SHP77 treated with DMSO at 0.1 percent for 48 hours (cell line): ENCODE data around the gene AASS.

Source experiments
- DNase-seq: peaks from one replicate; lab custom pipeline; 2025; lab: John Stamatoyannopoulos, UW

The AASS gene

GRCh38 chr7:122118757-122119156, 25.3 kb downstream of the AASS start:
- no peak for DNase-seq

- no peak for DNase-seq
These were observed 41.0 kb downstream of the AASS start for GRCh38 chr7:122103064-122103463.

- DNase-seq: no peak
These were observed 44.0 kb downstream of the AASS start for GRCh38 chr7:122100021-122100420.

- no peak for DNase-seq
These were observed 48.4 kb downstream of the AASS start for GRCh38 chr7:122095642-122096041.

GRCh38 chr7:122094549-122094948, 49.5 kb downstream of the AASS start:
- no peak for DNase-seq

- peak; percentile 39 for DNase-seq
These were observed 50.9 kb downstream of the AASS start for GRCh38 chr7:122092964-122093797.

GRCh38 chr7:122082670-122083069, 61.4 kb downstream of the AASS start:
- DNase-seq: no peak

- DNase-seq: no peak
These were observed 61.9 kb downstream of the AASS start for GRCh38 chr7:122082160-122082559.

GRCh38 chr7:122073635-122074034, 70.4 kb downstream of the AASS start:
- DNase-seq: no peak

GRCh38 chr7:122072924-122073599, 71.0 kb downstream of the AASS start:
- DNase-seq: no peak

- DNase-seq: no peak
These were observed 71.8 kb downstream of the AASS start for GRCh38 chr7:122072272-122072671.

- no peak for DNase-seq
These were observed 73.2 kb downstream of the AASS start for GRCh38 chr7:122070834-122071233.

GRCh38 chr7:122070062-122070461, 74.0 kb downstream of the AASS start:
- no peak for DNase-seq

GRCh38 chr7:122068999-122069398, 75.0 kb downstream of the AASS start:
- no peak for DNase-seq

- no peak for DNase-seq
These were observed 76.0 kb downstream of the AASS start for GRCh38 chr7:122068046-122068445.

- no peak for DNase-seq
These were observed 77.0 kb downstream of the AASS start for GRCh38 chr7:122067077-122067476.

GRCh38 chr7:122064971-122065370, 79.1 kb downstream of the AASS start:
- no peak for DNase-seq

GRCh38 chr7:122063146-122063545, 80.9 kb downstream of the AASS start:
- no peak for DNase-seq

GRCh38 chr7:122059542-122059941, 84.5 kb downstream of the AASS start:
- DNase-seq: no peak

- no peak for DNase-seq
These were observed 87.1 kb downstream of the AASS start for GRCh38 chr7:122056977-122057376.

GRCh38 chr7:122055073-122055472, 89.0 kb downstream of the AASS start:
- no peak for DNase-seq

GRCh38 chr7:122054393-122054792, 89.7 kb downstream of the AASS start:
- no peak for DNase-seq

- DNase-seq: no peak
These were observed 97.6 kb downstream of the AASS start for GRCh38 chr7:122046402-122046801.

- no peak for DNase-seq
These were observed 103.9 kb downstream of the AASS start for GRCh38 chr7:122040147-122040546.
